Astrocyte (in vitro differentiated cells and primary cell): Measurements from ENCODE around the gene MALT1.

Experiments used
- CTCF ChIP-seq: IDR thresholded peaks from 2 replicates; pipeline ENCODE4 v1.5.1; 2011; ENCODE audit warnings: low read depth, mild to moderate bottlenecking, inconsistent platforms, low read length, moderate library complexity; ENCODE audit not compliant: insufficient read depth
- EZH2 ChIP-seq: IDR thresholded peaks from 2 replicates; pipeline ENCODE4 v1.6.1; 2012; ENCODE audit warnings: mild to moderate bottlenecking, low read length, inconsistent platforms; ENCODE audit not compliant: insufficient read depth

DNA sequence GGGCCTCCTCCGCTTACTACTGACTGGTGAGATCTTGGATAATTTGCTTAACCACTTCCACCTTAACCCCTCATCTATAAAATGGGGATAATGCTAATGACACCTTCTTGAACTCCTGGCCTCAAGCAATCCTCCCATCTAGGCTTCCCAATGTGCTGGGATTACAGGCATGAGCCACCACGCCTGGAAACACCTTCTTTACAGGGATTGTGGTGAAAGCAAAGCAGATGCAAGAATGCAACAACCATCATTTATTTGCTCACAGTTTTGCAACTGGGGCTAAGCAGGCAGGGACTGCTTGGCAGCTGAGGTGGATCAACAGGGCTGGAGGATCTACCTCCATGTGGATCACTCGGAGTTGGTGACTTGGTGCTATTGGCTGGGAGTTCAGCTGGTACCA lies 117.2 kb downstream of the MALT1 start:
- TF ChIP-seq CTCF, result no peak
- TF ChIP-seq EZH2, result no peak
